Astrocyte of the spinal cord (primary cell): ENCODE data around the gene DENND1A.
A peak's percentile ranks its signal among the peaks of the same experiment; 100 is the strongest.

Experiments used
- DNase-seq: peaks from one replicate; pipeline ENCODE4 v3.0.0; 2011; ENCODE audit warnings: low read depth, low spot score
- H3K4me3 ChIP-seq: 2 replicates; pipeline ENCODE4 v1.5.1; 2011; ENCODE audit warnings: low read depth, mild to moderate bottlenecking, low read length, moderate library complexity
- CTCF ChIP-seq: IDR thresholded peaks from 2 replicates; pipeline ENCODE4 v1.5.1; 2012; ENCODE audit warnings: low read depth, mild to moderate bottlenecking, low read length, inconsistent platforms
- in situ Hi-C: cut with HindIII; loops from 2 replicates; pipeline ENCODE4 v1.10.0; 2017; ENCODE audit warnings: low sequenced_read_pairs

Gene DENND1A

DNA sequence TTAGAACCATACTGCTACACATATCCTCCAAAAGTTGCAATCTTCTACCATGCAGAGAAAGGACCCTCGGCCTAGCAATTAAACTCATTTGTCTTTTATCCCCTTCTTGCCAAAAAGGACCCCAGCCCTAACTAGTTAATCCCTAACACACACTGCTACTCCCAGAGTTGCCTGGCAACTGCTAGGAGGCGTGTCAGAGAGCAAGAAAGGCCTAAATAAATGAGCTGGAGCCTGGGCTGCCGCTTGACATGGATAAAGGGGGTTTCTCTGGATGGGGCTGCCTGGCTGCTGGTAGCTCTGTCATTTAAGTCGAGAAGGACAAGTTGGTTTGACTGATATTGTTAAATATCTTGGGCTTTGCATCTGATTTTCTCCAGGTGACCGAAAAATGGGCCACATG lies 379.1 kb downstream of the DENND1A start:
- in situ Hi-C loops: no loop called here
- no peak for TF ChIP-seq CTCF
- no peak overlapping the region for H3K4me3 ChIP-seq
- DNase-seq: no peak

GRCh38 chr9:123550012-123550411 lies 379.9 kb downstream of the DENND1A start:
- TF ChIP-seq CTCF: no peak
- in situ Hi-C loops: no loop called here
- no peak for DNase-seq
- no peak overlapping the region for H3K4me3 ChIP-seq

DNA sequence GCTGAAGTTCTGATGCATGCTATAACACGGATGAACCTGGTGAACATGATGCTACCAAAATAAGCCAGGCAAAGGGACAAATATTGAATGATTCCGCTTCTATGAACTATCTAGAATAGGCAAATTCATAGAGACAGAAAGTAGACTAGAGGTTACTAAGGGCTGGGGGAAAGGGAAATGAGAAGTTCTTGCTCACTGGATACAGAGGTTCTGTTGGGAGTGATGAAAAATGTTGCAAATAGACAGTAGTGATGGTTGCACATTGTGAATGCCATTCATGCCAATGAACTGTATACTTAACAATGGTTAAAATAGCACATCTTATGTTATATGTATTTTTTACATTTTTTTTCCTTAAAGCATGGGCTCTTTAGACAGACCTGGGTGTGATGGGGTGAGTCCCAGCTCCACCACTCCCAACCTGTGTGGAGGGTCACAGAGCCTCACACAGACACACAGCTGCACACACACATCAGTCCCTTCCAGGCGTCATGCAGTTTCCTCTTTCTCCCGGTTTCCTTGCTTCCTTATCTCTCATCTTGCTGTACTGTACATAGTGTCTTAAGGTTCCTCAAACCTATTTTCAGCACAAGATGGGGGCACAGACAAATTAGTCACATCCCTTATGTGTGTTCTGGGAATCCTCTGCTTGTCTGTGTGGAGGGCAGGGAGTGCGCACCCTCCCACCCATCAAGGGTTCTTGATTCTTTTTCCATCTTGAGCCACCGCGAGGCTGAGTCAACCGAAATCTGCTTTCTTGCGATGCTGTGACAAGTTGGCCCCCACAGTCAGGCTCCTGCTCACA lies 381.0 kb downstream of the DENND1A start:
- no peak overlapping the region for H3K4me3 ChIP-seq
- no peak for DNase-seq
- in situ Hi-C loops: no loop called here
- TF ChIP-seq CTCF: no peak

DNA sequence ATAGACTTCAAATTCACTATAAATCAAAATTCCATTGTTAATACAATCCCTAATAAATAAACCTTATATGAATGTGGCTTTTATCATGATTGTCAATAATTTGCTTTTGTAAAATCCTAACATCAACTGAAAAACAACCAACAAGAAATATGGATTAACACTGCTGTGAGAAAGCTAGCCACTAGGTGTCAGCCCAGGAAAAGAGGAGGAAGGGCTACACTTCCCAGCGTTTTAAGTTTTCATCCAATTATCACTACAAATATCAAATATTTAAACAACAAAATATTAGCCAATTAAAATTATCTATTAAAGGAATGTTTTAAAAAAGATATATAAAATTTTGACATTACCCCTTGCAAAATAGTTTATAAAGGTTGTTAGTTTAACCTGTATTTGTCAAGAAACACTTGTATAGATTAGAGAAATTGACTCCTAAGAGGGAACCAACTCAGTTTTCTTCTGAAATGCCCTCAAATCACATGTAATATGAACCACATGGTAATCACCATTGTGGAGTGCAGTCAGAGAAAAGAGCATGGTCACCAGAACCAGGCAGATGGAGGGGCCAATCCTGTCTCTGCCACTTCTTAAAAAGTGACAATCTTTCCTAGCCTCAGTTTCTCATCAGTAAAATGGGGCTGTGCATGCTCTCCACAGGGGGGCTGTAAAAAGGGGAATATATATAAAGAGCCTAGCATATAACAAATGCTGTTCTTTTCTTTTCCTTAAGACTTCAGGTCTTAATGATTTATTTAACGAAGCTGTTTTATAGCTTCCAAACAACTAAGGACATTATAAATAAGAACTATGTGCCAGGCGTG lies 385.7 kb downstream of the DENND1A start:
- no peak overlapping the region for H3K4me3 ChIP-seq
- TF ChIP-seq CTCF: peak; percentile 82
- in situ Hi-C loops: no loop called here
- peak; percentile 45 for DNase-seq

DNA sequence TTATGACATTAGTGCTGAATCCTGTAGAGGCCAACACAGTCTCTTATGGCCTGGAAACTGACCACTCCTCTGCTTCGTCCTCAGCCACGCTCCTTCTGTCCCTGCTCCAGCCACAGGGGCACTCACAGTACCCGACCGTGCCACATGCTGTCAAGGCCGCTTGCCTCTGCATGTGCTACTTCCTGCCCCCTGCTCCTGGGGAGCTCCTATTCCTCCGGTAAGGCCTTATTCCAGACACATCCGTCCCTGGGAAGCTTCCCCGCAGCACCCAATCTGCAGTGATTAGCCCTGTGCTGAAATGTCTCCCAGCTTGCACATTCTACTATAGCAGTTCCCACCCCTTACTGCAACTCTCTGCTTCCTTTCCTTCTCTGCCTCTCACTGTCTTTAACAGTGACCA lies 386.4 kb downstream of the DENND1A start:
- no peak overlapping the region for H3K4me3 ChIP-seq
- in situ Hi-C loops: no loop called here
- no peak for DNase-seq
- no peak for TF ChIP-seq CTCF

DNA sequence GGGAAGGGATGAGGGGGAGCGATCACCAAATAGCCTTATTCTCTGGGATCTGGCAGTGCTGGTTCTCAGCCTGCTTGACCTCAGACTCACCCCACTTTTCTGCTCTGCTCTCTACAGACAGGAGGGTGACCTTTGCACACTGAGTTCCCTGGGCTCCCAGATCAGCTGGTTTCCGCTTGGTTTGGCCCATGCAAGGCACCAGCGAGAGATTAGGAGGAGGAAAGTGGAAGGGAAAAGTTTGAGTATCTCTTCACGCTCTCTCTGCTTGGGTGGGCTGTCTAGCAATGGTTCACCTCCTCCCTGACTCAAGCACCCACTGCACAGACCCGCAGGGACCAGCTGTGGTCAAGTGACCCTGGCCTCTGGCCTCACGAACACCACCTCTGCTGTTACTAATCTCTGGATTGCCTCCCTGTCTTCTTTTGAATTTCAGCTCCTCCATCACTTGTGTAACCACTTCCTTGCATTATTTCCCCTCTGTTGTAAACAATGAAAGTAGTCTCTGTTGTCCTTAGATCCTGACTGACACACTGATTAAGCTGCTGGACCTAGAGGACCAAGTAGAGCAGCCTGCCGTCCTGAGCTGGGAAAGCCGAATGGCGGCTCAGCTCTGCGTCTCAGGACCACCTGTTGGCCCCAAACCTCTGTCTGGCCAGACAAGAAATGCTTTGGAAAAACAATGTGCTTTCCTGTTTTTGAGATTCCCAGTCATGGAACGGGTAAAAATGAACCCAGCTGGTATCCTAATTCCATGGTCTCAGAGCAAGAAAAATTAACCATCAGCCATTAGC lies 387.3 kb downstream of the DENND1A start:
- in situ Hi-C loops: no loop called here
- TF ChIP-seq CTCF: no peak
- no peak for DNase-seq
- H3K4me3 ChIP-seq: no peak overlapping the region
